ENCODE data around the gene TBCCD1. TPM values are rescaled to one million over a fixed set of nuclear protein-coding genes. Genes with fewer than 3 reads are reported as not detected.

TBCCD1 gene
- total RNA-seq, 1 experiment from 2014 or later, result 7.4 TPM

GRCh38 chr3:186598108-186598784 is 31.1 kb upstream of the TBCCD1 start:
- Histone ChIP-seq H2BK15ac (ENCODE audit: low read depth, low read length) (no peak overlapping the region), H3K4me2 (ENCODE audit: insufficient read depth, insufficient read length, low read length) (no peak overlapping the region), H3K23ac (ENCODE audit: insufficient read length, low read depth, low read length) (no peak overlapping the region), H2BK120ac (ENCODE audit: low read depth, low read length, poor library complexity, severe bottlenecking) (no peak overlapping the region), H3K14ac (ENCODE audit: insufficient read depth, low read length) (no peak overlapping the region), H3K79me2 (ENCODE audit: insufficient read depth, low read length) (no peaks in the 10 kb centered on the region), H2BK12ac (ENCODE audit: insufficient read length, low read depth, low read length) (no peak overlapping the region), H2BK20ac (ENCODE audit: low read depth, low read length, poor library complexity, severe bottlenecking) (no peak overlapping the region), H3K56ac (ENCODE audit: insufficient read length, low read depth, low read length) (no peak overlapping the region), H4K91ac (ENCODE audit: insufficient read length, low read depth, low read length) (no peak overlapping the region), H3K23me2 (ENCODE audit: insufficient read length, low read depth, low read length, poor library complexity, severe bottlenecking) (no peaks in the 10 kb centered on the region), H3K4me1 (ENCODE audit: insufficient read depth, low read length) (no peaks in the 10 kb centered on the region), H4K5ac (ENCODE audit: insufficient read length, low read depth, low read length) (no peak overlapping the region), H2BK5ac (ENCODE audit: insufficient read length, low read length) (no peak overlapping the region), H3K79me1 (ENCODE audit: insufficient read depth, low read depth, low read length, poor library complexity, severe bottlenecking) (no peaks in the 10 kb centered on the region), H2AFZ (ENCODE audit: low read length) (no peak overlapping the region), H3K27ac (ENCODE audit: insufficient read length, low read depth, low read length) (no peak overlapping the region), H3K9ac (ENCODE audit: extremely low read depth, insufficient read length, low read length) (no peak overlapping the region), H2AK5ac (ENCODE audit: insufficient read length, low read length) (no peak overlapping the region), H3K27me3 (ENCODE audit: insufficient read depth, low read length) (no peaks in the 10 kb centered on the region), H3K18ac (ENCODE audit: insufficient read length, low read depth, low read length) (no peak overlapping the region), H4K20me1 (ENCODE audit: control insufficient read depth, insufficient read depth, insufficient read length) (no peaks in the 10 kb centered on the region), H3K9me3 (ENCODE audit: control insufficient read depth, low read depth, low read length) (no peaks in the 10 kb centered on the region), H3T11ph (ENCODE audit: low read length) (no peak overlapping the region), H3K4ac (ENCODE audit: low read depth, low read length) (no peak overlapping the region), H4K8ac (replicated peaks; ENCODE audit: insufficient read length, low read depth, low read length) (no peak overlapping the region)
- WGBS (ENCODE audit: extremely low coverage, insufficient read length, low lambda C conversion rate), result no CpG with 5 or more reads among the region's 11 CpGs
- peaks cover 0 to 3% of the 10 kb centered on the region in 2 experiments; a peak in 1 of 5 replicates for H3K9me3 Mint-ChIP-seq
- H3K27ac Mint-ChIP-seq, result no peak overlapping the region
- no peak for TF ChIP-seq CTCF (conservative IDR thresholded peaks at IDR 0.05)
- peaks cover 6% of the 10 kb centered on the region in 2 experiments for H3K4me1 Mint-ChIP-seq
- no peak overlapping the region for H3K4me3 Mint-ChIP-seq
- no peaks in the 10 kb centered on the region for H3K36me3 Mint-ChIP-seq (ENCODE audit: insufficient read depth in 1 of 3, low read depth in 3 of 3)
- peaks cover 4% of the 10 kb centered on the region; the same call in 1 of the 2 replicates for H3K27me3 Mint-ChIP-seq (ENCODE audit: low read depth)
- DNase-seq, result no peak

All from H9 (cell line).